ENCODE measurements around the gene UBE2G1. TPM values are rescaled to one million over a fixed set of nuclear protein-coding genes. Genes with fewer than 3 reads are reported as not detected.

UBE2G1 gene
- total RNA-seq, 1 donor = 39.3 TPM

- no peak for DNase-seq (ENCODE audit: low read depth)
- H3K4me3 ChIP-seq (ENCODE audit: low read depth, low read length) = no peak overlapping the region
- TF ChIP-seq, protein P1, sequence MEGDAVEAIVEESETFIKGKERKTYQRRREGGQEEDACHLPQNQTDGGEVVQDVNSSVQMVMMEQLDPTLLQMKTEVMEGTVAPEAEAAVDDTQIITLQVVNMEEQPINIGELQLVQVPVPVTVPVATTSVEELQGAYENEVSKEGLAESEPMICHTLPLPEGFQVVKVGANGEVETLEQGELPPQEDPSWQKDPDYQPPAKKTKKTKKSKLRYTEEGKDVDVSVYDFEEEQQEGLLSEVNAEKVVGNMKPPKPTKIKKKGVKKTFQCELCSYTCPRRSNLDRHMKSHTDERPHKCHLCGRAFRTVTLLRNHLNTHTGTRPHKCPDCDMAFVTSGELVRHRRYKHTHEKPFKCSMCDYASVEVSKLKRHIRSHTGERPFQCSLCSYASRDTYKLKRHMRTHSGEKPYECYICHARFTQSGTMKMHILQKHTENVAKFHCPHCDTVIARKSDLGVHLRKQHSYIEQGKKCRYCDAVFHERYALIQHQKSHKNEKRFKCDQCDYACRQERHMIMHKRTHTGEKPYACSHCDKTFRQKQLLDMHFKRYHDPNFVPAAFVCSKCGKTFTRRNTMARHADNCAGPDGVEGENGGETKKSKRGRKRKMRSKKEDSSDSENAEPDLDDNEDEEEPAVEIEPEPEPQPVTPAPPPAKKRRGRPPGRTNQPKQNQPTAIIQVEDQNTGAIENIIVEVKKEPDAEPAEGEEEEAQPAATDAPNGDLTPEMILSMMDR (IDR thresholded peaks at IDR 0.05; ENCODE audit: insufficient read depth, low read length) = no peak
Measured at GRCh38 chr17:4221899-4222659, 144.4 kb downstream of the UBE2G1 start.

- TF ChIP-seq, protein P1 (IDR thresholded peaks at IDR 0.05; ENCODE audit: insufficient read depth, low read length) = no peak
- no peak overlapping the region for H3K4me3 ChIP-seq (ENCODE audit: low read depth, low read length)
- no peak for DNase-seq (ENCODE audit: low read depth)
Measured at GRCh38 chr17:4221163-4221562, 145.3 kb downstream of the UBE2G1 start.

- TF ChIP-seq, protein P1 (IDR thresholded peaks at IDR 0.05; ENCODE audit: insufficient read depth, low read length) = no peak
- peak overlapping the region; percentile 7 for H3K4me3 ChIP-seq (ENCODE audit: low read depth, low read length)
- DNase-seq (ENCODE audit: low read depth) = peak; percentile 79
Measured at GRCh38 chr17:4220655-4221054, 145.8 kb downstream of the UBE2G1 start.

Small RNA genes within 50 kb of the gene (small RNA-seq; reads per million reads assigned to genes)
- not detected for gene RN7SL774P

Other genes with a start within 250 kb of the UBE2G1 start
- gene ZZEF1, start 223.6 kb downstream of the UBE2G1 start, total RNA-seq (ENCODE audit: low replicate concordance) = 39.4 and 41.4 TPM in 2 replicates
- 29.6 and 57.9 TPM in 2 replicates for gene CYB5D2, start 223.5 kb downstream of the UBE2G1 start, total RNA-seq (ENCODE audit: low replicate concordance)
- gene ANKFY1, start 102.7 kb downstream of the UBE2G1 start, total RNA-seq (ENCODE audit: low replicate concordance) = 55.0 and 69.3 TPM in 2 replicates
- not detected in 2 replicates for gene SPNS3, start 67.3 kb upstream of the UBE2G1 start, total RNA-seq (ENCODE audit: low replicate concordance)
- gene SPNS2, start 132.2 kb upstream of the UBE2G1 start, total RNA-seq (ENCODE audit: low replicate concordance) = 0.16 and 0.27 TPM in 2 replicates
- 51.0 and 55.8 TPM in 2 replicates for gene MYBBP1A, start 188.7 kb upstream of the UBE2G1 start, total RNA-seq (ENCODE audit: low replicate concordance)
- not detected in 2 replicates for gene GGT6, start 193.9 kb upstream of the UBE2G1 start, total RNA-seq (ENCODE audit: low replicate concordance)
- 0.16 TPM in 1 of 2 replicates, not detected in the other for gene SMTNL2, start 217.9 kb upstream of the UBE2G1 start, total RNA-seq (ENCODE audit: low replicate concordance)

All from fibroblast of the aortic adventitia (primary cell).